GM12878 (cell line): ENCODE data around the gene KPNA1. TPM values are rescaled to one million over a fixed set of nuclear protein-coding genes. Genes with fewer than 3 reads are reported as not detected.

ENCODE experiments used
- ATAC-seq: fragments of 200-7000 bp; cut with Tn5 transposase; 3 replicates; pipeline ENCODE4 v1.9.1; 2020; ENCODE audit warnings: mild to moderate bottlenecking, moderate library complexity
- BruUV-seq: library from RNA; stranded (reverse); fragments of 400-500 nt; replicated peaks from 2 replicates; lab custom pipeline; 2021; lab: Mats Ljungman, UMichigan
- CTCF ChIA-PET: fragments of 300-600 bp; sonication (Branson Sonifier 250); formaldehyde crosslinking; extraction: SDS; loops from one replicate; lab custom pipeline; 2021; ENCODE audit warnings: inconsistent platforms; lab: Yijun Ruan, JAX
- POLR2A ChIA-PET: fragments of 350-600 bp; formaldehyde crosslinking; extraction: SDS; loops from one replicate; lab custom pipeline; 2021; ENCODE audit warnings: inconsistent platforms; lab: Charles Lee
- RAD21 ChIA-PET: fragments of 300-600 bp; sonication (Branson Sonifier 250); formaldehyde crosslinking; loops from one replicate; lab custom pipeline; 2023; ENCODE audit warnings: antibody characterized with exemption; ENCODE audit not compliant: unreplicated experiment; lab: Charles Lee
- SMC1A ChIA-PET: fragments of 300-600 bp; sonication (Branson Sonifier 250); formaldehyde crosslinking; loops from one replicate; lab custom pipeline; 2023; ENCODE audit not compliant: unreplicated experiment, uncharacterized antibody; lab: Charles Lee
- DNase-seq: peaks from one replicate; pipeline ENCODE4 v3.0.0-alpha.2; 2011; ENCODE audit warnings: low read depth, low spot score
- FAIRE-seq: peaks from 3 replicates; lab custom pipeline; 2011; peaks lifted over from hg19 to GRCh38; lab: Jason Lieb, UNC
- H2AFZ ChIP-seq: 2 replicates; pipeline ENCODE4 v1.6.0; 2011; ENCODE audit warnings: low read depth, low read length, control low read depth; ENCODE audit not compliant: control insufficient read depth
- H3K27ac ChIP-seq: 2 replicates; pipeline ENCODE4 v1.5.1; 2011; ENCODE audit warnings: control low read depth; ENCODE audit not compliant: control insufficient read depth, insufficient read depth
- H3K27me3 ChIP-seq, 2 experiments: replicated peaks in 1 of 2; 2 replicates each; pipeline versions ENCODE4 v1.6.0 to v1.6.1; 2011; ENCODE audit warnings: low read length in 1 of 2; ENCODE audit not compliant: control insufficient read depth in 2 of 2, insufficient read depth in 2 of 2
- H3K36me3 ChIP-seq, 2 experiments: 2 replicates each; pipeline ENCODE4 v1.5.1; 2011; ENCODE audit warnings: low read length in 1 of 2; ENCODE audit not compliant: control insufficient read depth in 2 of 2, insufficient read depth in 2 of 2
- H3K4me1 ChIP-seq: 2 replicates; pipeline ENCODE4 v1.6.1; 2011; ENCODE audit warnings: mild to moderate bottlenecking, low read length, moderate library complexity, mixed read lengths; ENCODE audit not compliant: control insufficient read depth, insufficient read depth
- H3K4me2 ChIP-seq: 2 replicates; pipeline ENCODE4 v1.6.0; 2011; ENCODE audit warnings: control low read depth; ENCODE audit not compliant: control insufficient read depth, insufficient read depth
- H3K4me3 ChIP-seq: fragments of 200-600 bp; sonication (generic); 2 replicates; pipeline ENCODE4 v1.5.1; 2016
- H3K79me2 ChIP-seq: 2 replicates; pipeline ENCODE4 v1.6.0; 2011; ENCODE audit warnings: low read length; ENCODE audit not compliant: control insufficient read depth, insufficient read depth
- H3K9ac ChIP-seq: 2 replicates; pipeline ENCODE4 v1.8.0; 2011; ENCODE audit warnings: low read length, control low read depth, mixed read lengths; ENCODE audit not compliant: control insufficient read depth, insufficient read depth
- H3K9me3 ChIP-seq: replicated peaks from 3 replicates; pipeline ENCODE4 v1.5.1; 2011; ENCODE audit warnings: mild to moderate bottlenecking, low read length; ENCODE audit not compliant: control insufficient read depth, insufficient read depth
- H4K20me1 ChIP-seq: 2 replicates; pipeline ENCODE4 v1.6.0; 2011; ENCODE audit not compliant: control insufficient read depth, insufficient read depth
- EZH2 ChIP-seq: IDR thresholded peaks from 2 replicates; pipeline ENCODE4 v1.6.1; 2012; ENCODE audit warnings: low read depth, mild to moderate bottlenecking, control low read depth, inconsistent platforms, low read length, borderline replicate concordance; ENCODE audit not compliant: control insufficient read depth
- FOS ChIP-seq: IDR thresholded peaks from 3 replicates; pipeline ENCODE4 v1.6.1; 2011; ENCODE audit warnings: borderline replicate concordance; ENCODE audit not compliant: insufficient read length; ENCODE audit errors: extremely low read depth
- IKZF1 ChIP-seq: fragments of 450-650 bp; conservative IDR thresholded peaks from 2 replicates; pipeline ENCODE4 v1.6.1; 2017; ENCODE audit warnings: antibody characterized with exemption, mild to moderate bottlenecking
- IKZF2 ChIP-seq, 2 experiments: fragments of 450-650 bp; IDR thresholded peaks; 2 replicates each; pipeline ENCODE4 v1.6.1; 2017; ENCODE audit warnings: mild to moderate bottlenecking in 2 of 2, moderate library complexity in 2 of 2
- MTA2 ChIP-seq: fragments of 450-650 bp; IDR thresholded peaks from 2 replicates; pipeline ENCODE4 v1.6.1; 2016; ENCODE audit warnings: low read depth, mild to moderate bottlenecking, moderate library complexity
- MTA3 ChIP-seq: IDR thresholded peaks from 2 replicates; pipeline ENCODE4 v1.6.1; 2012; ENCODE audit warnings: low read length, inconsistent platforms, borderline replicate concordance
- NFIC ChIP-seq: IDR thresholded peaks from 2 replicates; pipeline ENCODE4 v1.6.1; 2012; ENCODE audit warnings: low read depth, mild to moderate bottlenecking, inconsistent platforms, low read length, moderate library complexity
- NR2F1 ChIP-seq: fragments of 450-650 bp; conservative IDR thresholded peaks from 2 replicates; pipeline ENCODE4 v1.6.1; 2017; ENCODE audit warnings: mild to moderate bottlenecking
- RAD51 ChIP-seq: fragments of 450-650 bp; IDR thresholded peaks from 2 replicates; pipeline ENCODE4 v1.6.1; 2016; ENCODE audit warnings: moderate library complexity, mild to moderate bottlenecking, inconsistent platforms
- RB1 ChIP-seq: fragments of 450-650 bp; formaldehyde crosslinking; IDR thresholded peaks from 2 replicates; pipeline ENCODE4 v1.6.1; 2017; ENCODE audit warnings: mild to moderate bottlenecking, borderline replicate concordance
- REST ChIP-seq: IDR thresholded peaks from 2 replicates; pipeline ENCODE4 v1.6.1; 2012; ENCODE audit warnings: mild to moderate bottlenecking, low read depth, low read length
- ZBTB33 ChIP-seq: fragments of 450-650 bp; IDR thresholded peaks from 2 replicates; pipeline ENCODE4 v1.6.1; 2017; ENCODE audit warnings: mild to moderate bottlenecking
- WGBS: methylation state at CpG from one replicate; pipeline ENCODE4 v1.1.6; 2016; ENCODE audit warnings: low lambda C conversion rate; ENCODE audit not compliant: insufficient replicate concordance, insufficient coverage; ENCODE audit errors: missing lambda C conversion rate; 5-methylcytosine and 5-hydroxymethylcytosine counted together
- in situ Hi-C: fragments of 300-500 bp; cut with MboI; formaldehyde crosslinking; loops from 9 replicates; pipeline ENCODE4 v1.14.3; 2018; ENCODE audit warnings: mixed read lengths
- intact Hi-C: fragments of 100-400 bp; cut with micrococcal nuclease; formaldehyde crosslinking; loops from one replicate; pipeline ENCODE4 v1.14.2; 2022; ENCODE audit not compliant: unreplicated experiment
- polyA plus RNA-seq, 11 experiments: library from polyadenylated mRNA; depleted of rRNA in 4 of 11; unstranded in 6 of 11; stranded (reverse) in 5 of 11; fragments of >200 nt; fragmentation: Nextera tagmentation in 4 of 11; fragmentation: Illumina TruSeq in 1 of 11; extraction: Ambion mirVana in 4 of 11; extraction: Trizol in 1 of 11; gene quantifications; 1 replicate in 1 of 11; 2 replicates in 10 of 11; pipeline versions ENCODE4 v1.2.1 to v1.2.3, GENCODE V29; 2011 to 2016; ENCODE audit warnings: inconsistent platforms in 2 of 11, missing spikeins in 2 of 11, low read depth in 1 of 11
- total RNA-seq, 4 experiments: library from RNA; depleted of rRNA in 3 of 4; stranded (reverse); fragments of >200 nt in 3 of 4; fragmentation: Illumina TruSeq in 1 of 4; extraction: Trizol in 1 of 4; gene quantifications; 2 replicates each; pipeline versions ENCODE4 v1.2.1 to v1.2.3, GENCODE V29; 2013 to 2021

Gene KPNA1
- total and polyA plus RNA-seq, 10 of the 15 experiments (the other 5 are each of a cell fraction or from before 2014, with no cell fraction given) = 8.5 to 52.7 (median 41.0) TPM

GRCh38 chr3:122505676-122506075 lies 9.1 kb downstream of the KPNA1 start:
- Histone ChIP-seq H4K20me1 (no peaks in the 10 kb centered on the region), H3K4me2 (no peak overlapping the region), H3K36me3 (no peaks in the 10 kb centered on the region), H3K4me1 (peaks cover 6% of the 10 kb centered on the region; the same call in 1 of the 2 replicates), H3K79me2 (peaks cover 89% of the 10 kb centered on the region), H3K27me3 (no peaks in the 10 kb centered on the region), H3K4me3 (no peak overlapping the region), H3K27ac (no peak overlapping the region), H2AFZ (no peak overlapping the region), H3K9me3 (peaks cover 4% of the 10 kb centered on the region; the same call in 2 of the 3 replicates), H3K9ac (no peak overlapping the region)
- intact Hi-C loops = no loop called here
- ChIA-PET RAD21 (interaction anchor here (0.8 to 1.9 kb wide), 2 partner anchors 9 kb away, joined by 4 to 6 read pairs; partner anchors contain the start of gene KPNA1), CTCF (interaction anchor here (1.6 kb wide), 1 partner anchor 176 kb away, joined by 3 read pairs; no protein-coding TSS in a partner anchor), SMC1A (interaction anchor here (0.7 to 6.8 kb wide), 5 partner anchors 9 to 200 kb away, joined by 3 to 59 read pairs (median 3); no protein-coding TSS in a partner anchor), POLR2A (interaction anchor here (0.7 kb wide), 1 partner anchor 135 kb away, joined by 5 read pairs; no protein-coding TSS in a partner anchor)
- ATAC-seq = no peak
- in situ Hi-C loops = no loop called here
- no peak for DNase-seq
- TF ChIP-seq MTA3 (no peak), NR2F1 (no peak), FOS (no peak), IKZF2 (IDR thresholded peaks at IDR 0.05) (no peak), NFIC (no peak), RB1 (no peak), RAD51 (no peak)
- no peak for FAIRE-seq
- 50% methylated on average over 2 of the region's 2 CpGs for WGBS
- BruUV-seq = no TSS peak

DNA sequence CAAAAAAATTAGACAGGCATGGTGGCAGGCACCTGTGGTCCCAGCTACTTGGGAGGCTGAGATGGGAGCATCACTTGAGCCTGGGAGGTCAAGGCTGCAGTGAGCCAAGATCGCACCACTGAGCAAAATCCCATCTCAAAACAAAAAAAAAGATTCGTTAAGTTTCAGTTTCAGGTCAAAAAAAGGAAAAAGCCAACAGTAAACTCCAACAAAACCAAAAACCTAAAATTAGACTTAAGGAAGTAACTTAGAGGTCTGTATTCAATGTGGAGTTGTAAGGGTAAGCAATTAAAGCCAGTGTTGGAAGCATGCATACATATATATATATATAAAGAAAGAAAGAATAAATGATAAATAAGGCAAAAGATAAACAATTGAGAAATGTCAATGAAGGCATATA lies 11.8 kb downstream of the KPNA1 start:
- CTCF ChIA-PET = interaction anchor here (1.6 kb wide), 1 partner anchor 17 kb away, joined by 3 read pairs; no protein-coding TSS in a partner anchor
- in situ Hi-C loops (no loop called here), intact Hi-C loops (no loop called here)
- Histone ChIP-seq H3K79me2 (peaks cover 72% of the 10 kb centered on the region), H3K4me1 (peaks cover 9% of the 10 kb centered on the region), H3K4me3 (no peak overlapping the region), H3K9ac (no peak overlapping the region), H2AFZ (no peak overlapping the region), H3K36me3 (0 out of 4 replicates have a peak, but pooled peaks cover 0 to 2% of the 10 kb centered on the region in 2 experiments), H3K27ac (no peak overlapping the region), H4K20me1 (no peaks in the 10 kb centered on the region), H3K9me3 (peaks cover 4% of the 10 kb centered on the region; the same call in 1 of the 3 replicates), H3K27me3 (no peaks in the 10 kb centered on the region), H3K4me2 (no peak overlapping the region)
- ATAC-seq (no peak), FAIRE-seq (no peak), DNase-seq (no peak)
- RAD21 ChIA-PET = no interaction called here
- no TSS peak for BruUV-seq
- SMC1A ChIA-PET = interaction anchor here (1.0 to 5.2 kb wide), 2 partner anchors 7 to 11 kb away, joined by 5 to 27 read pairs; no protein-coding TSS in a partner anchor
- 54% methylated on average over 2 of the region's 2 CpGs for WGBS
- POLR2A ChIA-PET = no interaction called here
- TF ChIP-seq IKZF1 (no peak), MTA2 (no peak), ZBTB33 (no peak), REST (no peak), EZH2 (no peak)
